ENCODE measurements around the gene MAP3K4.

GRCh38 chr6:161011492-161012480, 20.2 kb downstream of the MAP3K4 start:
- TF ChIP-seq CTCF (IDR thresholded peaks at IDR 0.05) (no peak), POLR2A (IDR thresholded peaks at IDR 0.05) (no peak)
